Erythroblast (primary cell): Measurements from ENCODE around the gene TNFAIP8L3.
"Not testable (repeated sequence)": the region's sequence is repeated elsewhere in the genome, so short reads cannot be mapped to it uniquely, and the experiment has no call there.

ENCODE experiments used
- DNase-seq, 2 experiments: peaks; one replicate each; lab custom pipeline; 2025; lab: John Stamatoyannopoulos, UW
- GATA1 ChIP-seq: IDR thresholded peaks from 2 replicates; pipeline ENCODE4 v1.6.1; 2011; ENCODE audit warnings: low read depth, mild to moderate bottlenecking, control low read depth, low read length, moderate library complexity
- POLR2A ChIP-seq: IDR thresholded peaks from 2 replicates; pipeline ENCODE4 v1.6.1; 2011; ENCODE audit warnings: mild to moderate bottlenecking, low read length

TNFAIP8L3 gene

GRCh38 chr15:51129535-51130188 lies 35.0 kb upstream of the TNFAIP8L3 start:
- DNase-seq = no peak
- TF ChIP-seq GATA1 (no peak), POLR2A (no peak)

- TF ChIP-seq GATA1 (no peak), POLR2A (no peak)
- no peak for DNase-seq
These were observed 34.0 kb upstream of the TNFAIP8L3 start for GRCh38 chr15:51128701-51129100.

- TF ChIP-seq GATA1 (no peak), POLR2A (no peak)
- DNase-seq = no peak
These were observed 32.1 kb upstream of the TNFAIP8L3 start for GRCh38 chr15:51126842-51127241.

GRCh38 chr15:51123002-51123401 lies 28.3 kb upstream of the TNFAIP8L3 start:
- not testable (repeated sequence) for DNase-seq

- no peak for DNase-seq
- TF ChIP-seq GATA1 (no peak), POLR2A (no peak)
These were observed 27.0 kb upstream of the TNFAIP8L3 start for GRCh38 chr15:51121631-51122225.

- no peak for DNase-seq
- TF ChIP-seq GATA1 = no peak
- TF ChIP-seq POLR2A = no peak
These were observed 26.4 kb upstream of the TNFAIP8L3 start for GRCh38 chr15:51121118-51121517.

GRCh38 chr15:51119120-51119519 lies 24.4 kb upstream of the TNFAIP8L3 start:
- TF ChIP-seq GATA1 (no peak), POLR2A (no peak)

GRCh38 chr15:51117270-51117669 lies 22.6 kb upstream of the TNFAIP8L3 start:
- DNase-seq = no peak
- TF ChIP-seq POLR2A (no peak), GATA1 (no peak)

More at GRCh38 chr15:51119120-51119519, 24.4 kb upstream of the TNFAIP8L3 start:
- DNase-seq = no peak

GRCh38 chr15:51114437-51115119 lies 19.9 kb upstream of the TNFAIP8L3 start:
- no peak for DNase-seq

GRCh38 chr15:51112078-51112477 lies 17.4 kb upstream of the TNFAIP8L3 start:
- DNase-seq = no peak
- TF ChIP-seq GATA1 (no peak), POLR2A (no peak)

More at GRCh38 chr15:51114437-51115119, 19.9 kb upstream of the TNFAIP8L3 start:
- no peak for TF ChIP-seq GATA1
- TF ChIP-seq POLR2A = no peak

- TF ChIP-seq GATA1 (no peak), POLR2A (no peak)
- DNase-seq = no peak
These were observed 16.4 kb upstream of the TNFAIP8L3 start for GRCh38 chr15:51111061-51111460.

- TF ChIP-seq POLR2A (no peak), GATA1 (no peak)
- no peak for DNase-seq
These were observed 15.5 kb upstream of the TNFAIP8L3 start for GRCh38 chr15:51110171-51110570.

GRCh38 chr15:51108933-51109550 lies 14.3 kb upstream of the TNFAIP8L3 start:
- no peak for DNase-seq
- TF ChIP-seq GATA1 (no peak), POLR2A (no peak)

- DNase-seq = no peak
- TF ChIP-seq POLR2A = no peak
- TF ChIP-seq GATA1 = no peak
These were observed 12.9 kb upstream of the TNFAIP8L3 start for GRCh38 chr15:51107612-51108011.
